B cell (primary cell): Measurements from ENCODE around the gene ZNF597. TPM values are rescaled to one million over a fixed set of nuclear protein-coding genes. Genes with fewer than 3 reads are reported as not detected.

Source experiments
- ATAC-seq: fragments of 200-7000 bp; cut with Tn5 transposase; one replicate; pipeline ENCODE4 v1.10.0; 2021; ENCODE audit warnings: low read depth, mild to moderate bottlenecking, moderate number of reproducible peaks, moderate library complexity
- CTCF ChIA-PET: fragments of 350-600 bp; sonication (Branson Sonifier 250); formaldehyde crosslinking; loops from one replicate; lab custom pipeline; 2021; ENCODE audit warnings: antibody characterized with exemption, inconsistent platforms; lab: Charles Lee
- POLR2A ChIA-PET: fragments of 350-600 bp; sonication (Branson Sonifier 250); formaldehyde crosslinking; loops from one replicate; lab custom pipeline; 2021; ENCODE audit warnings: antibody characterized with exemption; lab: Charles Lee
- DNase-seq: peaks from one replicate; pipeline ENCODE4 v3.0.0; 2013
- H2AFZ ChIP-seq: 2 replicates; pipeline ENCODE4 v1.6.1; 2012; ENCODE audit warnings: mild to moderate bottlenecking, low read depth, low read length; ENCODE audit not compliant: insufficient read depth, poor library complexity, severe bottlenecking
- H3K27ac ChIP-seq, 2 donors: 1 replicate in 1 of 2; 2 replicates in 1 of 2; pipeline ENCODE4 v1.5.1; 2012 to 2013; ENCODE audit warnings: low read length in 2 of 2, mild to moderate bottlenecking in 2 of 2, moderate library complexity in 1 of 2
- H3K27me3 ChIP-seq, 4 experiments: fragments of 200-600 bp in 1 of 4; sonication (generic) in 1 of 4; replicated peaks in 1 of 4; 1 replicate in 2 of 4; 2 replicates in 2 of 4; pipeline versions ENCODE4 v1.6.1 to v1.7.0; 2013 to 2016; ENCODE audit warnings: low read length in 3 of 4, mild to moderate bottlenecking in 2 of 4, mixed read lengths in 1 of 4, moderate library complexity in 1 of 4; ENCODE audit not compliant: insufficient read depth in 4 of 4, control insufficient read depth in 3 of 4; ENCODE audit errors: control extremely low read depth in 1 of 4
- H3K36me3 ChIP-seq, 2 experiments: replicated peaks in 1 of 2; 1 replicate in 1 of 2; 2 replicates in 1 of 2; pipeline versions ENCODE4 v1.6.1 to v1.7.1; 2013; ENCODE audit warnings: low read length in 1 of 2; ENCODE audit not compliant: insufficient read depth in 2 of 2, control insufficient read depth in 1 of 2; ENCODE audit errors: control extremely low read depth in 1 of 2, extremely low read depth in 1 of 2
- H3K4me1 ChIP-seq, 2 donors: fragments of 200-600 bp in 1 of 2; sonication (generic) in 1 of 2; 1 replicate in 1 of 2; 2 replicates in 1 of 2; pipeline versions ENCODE4 v1.5.1 to v1.6.1; 2013 to 2017; ENCODE audit warnings: low read length in 2 of 2; ENCODE audit not compliant: control insufficient read depth in 2 of 2, insufficient read depth in 2 of 2
- H3K4me2 ChIP-seq: replicated peaks from 2 replicates; pipeline ENCODE3; 2012; ENCODE audit warnings: mild to moderate bottlenecking, low read depth, low read length; ENCODE audit not compliant: poor library complexity, severe bottlenecking
- H3K4me3 ChIP-seq, 5 experiments: fragments of 200-600 bp in 1 of 5; sonication (generic) in 1 of 5; 1 replicate in 3 of 5; 2 replicates in 2 of 5; pipeline versions ENCODE4 v1.5.1 to v1.7.0; 2011 to 2016; ENCODE audit warnings: low read length in 4 of 5, mild to moderate bottlenecking in 4 of 5, low read depth in 2 of 5, control low read depth in 1 of 5, moderate library complexity in 1 of 5; ENCODE audit not compliant: insufficient read depth in 1 of 5; ENCODE audit errors: control extremely low read depth in 1 of 5, extremely low read depth in 1 of 5
- H3K79me2 ChIP-seq: fragments of 200-600 bp; sonication (generic); one replicate; pipeline ENCODE4 v1.6.0; 2016; ENCODE audit warnings: low read length; ENCODE audit not compliant: control insufficient read depth, insufficient read depth
- H3K9ac ChIP-seq: fragments of 200-600 bp; sonication (generic); 2 replicates; pipeline ENCODE4 v1.6.1; 2017; ENCODE audit warnings: mild to moderate bottlenecking, low read length, moderate library complexity
- H3K9me3 ChIP-seq, 3 donors: one replicate each; pipeline versions ENCODE4 v1.6.1 to v1.7.1; 2013; ENCODE audit warnings: low read length in 2 of 3; ENCODE audit not compliant: control insufficient read depth in 2 of 3, insufficient read depth in 1 of 3; ENCODE audit errors: control extremely low read depth in 1 of 3
- H4K20me1 ChIP-seq: 2 replicates; pipeline ENCODE4 v1.6.0; 2012; ENCODE audit warnings: mild to moderate bottlenecking, low read length; ENCODE audit not compliant: insufficient read depth, control insufficient read depth, poor library complexity, severe bottlenecking
- H3K27ac Mint-ChIP-seq: one replicate; pipeline ENCODE4 v1.8.0; 2021; ENCODE audit warnings: mixed read lengths
- H3K27me3 Mint-ChIP-seq: one replicate; pipeline ENCODE4 v1.8.0; 2021; ENCODE audit warnings: mixed read lengths
- H3K4me1 Mint-ChIP-seq: one replicate; pipeline ENCODE4 v1.8.0; 2021; ENCODE audit warnings: mixed read lengths
- H3K4me3 Mint-ChIP-seq: one replicate; pipeline ENCODE4 v1.8.0; 2021; ENCODE audit warnings: mixed read lengths
- H3K9me3 Mint-ChIP-seq: one replicate; pipeline ENCODE4 v1.8.0; 2022; ENCODE audit warnings: mixed read lengths; ENCODE audit not compliant: insufficient read depth
- CTCF ChIP-seq: fragments of 200-600 bp; IDR thresholded peaks from one replicate; pipeline ENCODE4 v1.8.0; 2022; ENCODE audit warnings: antibody characterized with exemption, mild to moderate bottlenecking
- EZH2 ChIP-seq: IDR thresholded peaks from 2 replicates; pipeline ENCODE4 v1.6.1; 2012; ENCODE audit warnings: borderline replicate concordance, low read depth, mild to moderate bottlenecking, moderate library complexity, low read length; ENCODE audit not compliant: insufficient read depth, poor library complexity, severe bottlenecking
- WGBS: methylation state at CpG from one replicate; pipeline ENCODE4 v1.1.5; 2013; ENCODE audit warnings: missing lambda C conversion rate; ENCODE audit not compliant: insufficient coverage; 5-methylcytosine and 5-hydroxymethylcytosine counted together
- intact Hi-C: fragments of 100-400 bp; cut with micrococcal nuclease; formaldehyde crosslinking; loops from one replicate; pipeline ENCODE4 v1.10.0; 2022
- polyA plus RNA-seq: library from polyadenylated mRNA; depleted of rRNA; stranded (reverse); fragments of >200 nt; gene quantifications from 2 replicates; pipeline ENCODE4 v1.2.3, GENCODE V29; 2012
- total RNA-seq, 2 donors: library from RNA; stranded (reverse); fragments of 120-200 nt in 1 of 2; gene quantifications; 1 replicate in 1 of 2; 2 replicates in 1 of 2; pipeline versions ENCODE4 v1.2.3 to v1.2.4, GENCODE V29; 2013 to 2022

ZNF597 gene
- total and polyA plus RNA-seq, 2 donors (not counting 1 experiment from before 2014, with no cell fraction given), result 1.3 to 5.0 TPM

GRCh38 chr16:3472878-3473595 is 29.7 kb upstream of the ZNF597 start:
- 90% methylated on average over 2 of the region's 10 CpGs for WGBS
- no peak overlapping the region for H3K27ac Mint-ChIP-seq

More at GRCh38 chr16:3472878-3473595, 29.7 kb upstream of the ZNF597 start:
- Histone ChIP-seq H3K27ac (no peak overlapping the region), H3K4me1 (no peaks in the 10 kb centered on the region), H3K79me2 (peaks cover 90% of the 10 kb centered on the region), H2AFZ (no peak overlapping the region), H3K36me3 (peaks cover 0 to 3% of the 10 kb centered on the region in 2 experiments), H3K9me3 (peaks cover 0 to 26% (median 6%) of the 10 kb centered on the region in 3 donors), H3K4me2 (no peak overlapping the region), H3K27me3 (no peaks in the 10 kb centered on the region), H4K20me1 (peaks cover 77% of the 10 kb centered on the region), H3K9ac (no peak overlapping the region), H3K4me3 (no peak overlapping the region)
- no peak for DNase-seq
- no peak overlapping the region for H3K4me3 Mint-ChIP-seq
- ATAC-seq, result no peak
- H3K27me3 Mint-ChIP-seq, result no peaks in the 10 kb centered on the region
- CTCF ChIA-PET, result no interaction called here
- H3K9me3 Mint-ChIP-seq, result no peaks in the 10 kb centered on the region
- POLR2A ChIA-PET, result no interaction called here
- no peak for TF ChIP-seq EZH2
- no peak for TF ChIP-seq CTCF
- peaks cover 13% of the 10 kb centered on the region for H3K4me1 Mint-ChIP-seq
- intact Hi-C loops, result no loop called here
